ENCODE data around the gene SLC25A30. TPM values are rescaled to one million over a fixed set of nuclear protein-coding genes. Genes with fewer than 3 reads are reported as not detected.

SLC25A30 gene, protein sequence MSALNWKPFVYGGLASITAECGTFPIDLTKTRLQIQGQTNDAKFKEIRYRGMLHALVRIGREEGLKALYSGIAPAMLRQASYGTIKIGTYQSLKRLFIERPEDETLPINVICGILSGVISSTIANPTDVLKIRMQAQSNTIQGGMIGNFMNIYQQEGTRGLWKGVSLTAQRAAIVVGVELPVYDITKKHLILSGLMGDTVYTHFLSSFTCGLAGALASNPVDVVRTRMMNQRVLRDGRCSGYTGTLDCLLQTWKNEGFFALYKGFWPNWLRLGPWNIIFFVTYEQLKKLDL
- polyA plus RNA-seq (ENCODE audit: insufficient read length in 4 of 4), result 10 to 100 TPM; 22.4 to 32.4 (median 29.1) TPM

- DNase-seq (ENCODE audit: low read depth in 4 of 4, low spot score in 3 of 4), result peak; percentile 68 to 80 (median 78)
Observed at GRCh38 chr13:45417790-45418534, at the start of gene SLC25A30. Gene SLC25A30 (minus strand): TSS chr13:45418373. CDS start chr13:45411425, 6,948 bp downstream.

- no peak for DNase-seq (ENCODE audit: low read depth in 4 of 4, low spot score in 3 of 4)
Observed at GRCh38 chr13:45466359-45466758, 48.2 kb upstream of the SLC25A30 start.

DNA sequence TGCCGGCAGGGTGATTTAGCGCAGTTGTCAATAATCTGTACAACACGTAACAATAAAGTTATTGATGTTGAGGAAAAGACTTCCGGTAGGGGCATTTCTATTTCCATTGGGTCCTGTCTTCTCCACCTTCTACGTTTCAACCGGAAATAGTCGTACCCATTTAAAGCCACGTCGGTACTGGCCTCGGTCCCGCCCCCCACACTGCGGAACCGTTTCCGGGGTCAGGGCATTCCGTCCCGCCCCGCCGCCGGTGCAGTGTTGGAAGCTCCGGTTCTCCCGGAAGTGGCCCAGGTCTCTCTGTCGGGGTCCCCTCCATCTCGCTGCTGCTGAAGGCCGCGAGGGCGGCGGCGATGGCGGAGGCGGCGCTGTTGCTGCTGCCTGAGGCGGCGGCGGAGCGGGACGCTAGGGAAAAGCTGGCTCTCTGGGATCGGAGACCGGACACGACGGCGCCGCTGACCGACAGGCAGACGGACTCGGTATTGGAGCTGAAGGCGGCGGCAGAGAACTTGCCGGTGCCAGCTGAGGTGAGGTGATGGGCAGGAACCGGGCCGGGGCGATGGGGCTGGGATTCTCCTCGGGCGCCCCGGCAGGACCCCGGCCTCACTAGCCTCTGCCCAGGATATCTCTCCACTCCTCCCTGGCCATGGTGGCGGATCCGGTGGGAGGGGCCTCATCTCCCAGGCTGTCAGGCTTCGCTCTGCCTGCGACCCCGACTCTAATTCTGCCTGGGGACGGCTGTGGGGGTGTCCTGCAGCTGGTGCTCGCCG is 46.7 kb upstream of the SLC25A30 start, which contains the start of gene COG3:
Gene COG3 (plus strand): TSS at position 253 of the 767 bp plus-strand sequence. CDS start 98 bp downstream, at position 351.
- peak; percentile 83 to 93 (median 91) for DNase-seq (ENCODE audit: low read depth in 4 of 4, low spot score in 3 of 4)

- DNase-seq (ENCODE audit: low read depth in 4 of 4, low spot score in 3 of 4), result no peak
Observed at GRCh38 chr13:45464141-45464686, 46.0 kb upstream of the SLC25A30 start.

- no peak for DNase-seq (ENCODE audit: low read depth in 4 of 4, low spot score in 3 of 4)
Observed at GRCh38 chr13:45456196-45456972, 38.2 kb upstream of the SLC25A30 start.

GRCh38 chr13:45454204-45454603 is 36.0 kb upstream of the SLC25A30 start:
- DNase-seq (ENCODE audit: low read depth in 4 of 4, low spot score in 3 of 4), result no peak

GRCh38 chr13:45451282-45451681 is 33.1 kb upstream of the SLC25A30 start:
- DNase-seq (ENCODE audit: low read depth in 4 of 4, low spot score in 3 of 4), result no peak

DNA sequence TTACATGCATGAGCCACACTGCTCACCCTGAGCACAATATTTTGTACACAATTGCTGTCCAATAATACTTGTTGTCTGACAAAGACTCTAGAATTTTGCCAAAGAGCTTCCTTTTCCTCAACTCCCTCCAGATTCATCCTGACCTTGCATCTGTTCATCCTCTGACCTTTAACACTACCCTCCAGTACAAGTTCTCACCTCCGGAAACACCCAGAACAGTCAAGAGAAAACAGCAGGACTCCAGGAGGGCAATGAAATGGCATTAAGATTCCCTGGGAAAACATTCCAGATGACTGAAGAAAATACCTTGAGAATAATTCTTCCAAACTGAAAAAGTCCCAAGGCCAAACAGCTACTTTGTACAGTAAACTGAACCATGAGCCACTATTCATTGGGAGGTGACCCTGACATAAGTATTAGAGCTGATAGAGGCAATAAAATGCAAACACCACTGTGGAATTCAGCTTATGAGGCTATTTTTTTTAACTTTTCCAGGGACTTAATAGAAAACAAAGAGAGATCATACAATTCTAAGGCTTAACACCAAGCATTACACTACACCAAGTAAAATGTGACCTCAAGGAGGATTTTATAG is 30.9 kb upstream of the SLC25A30 start:
- no peak for DNase-seq (ENCODE audit: low read depth in 4 of 4, low spot score in 3 of 4)

GRCh38 chr13:45447050-45447661 is 29.0 kb upstream of the SLC25A30 start:
- no peak for DNase-seq (ENCODE audit: low read depth in 4 of 4, low spot score in 3 of 4)

GRCh38 chr13:45446181-45446580 is 28.0 kb upstream of the SLC25A30 start:
- no peak for DNase-seq (ENCODE audit: low read depth in 4 of 4, low spot score in 3 of 4)

GRCh38 chr13:45445053-45445452 is 26.9 kb upstream of the SLC25A30 start:
- no peak for DNase-seq (ENCODE audit: low read depth in 4 of 4, low spot score in 3 of 4)

- DNase-seq (ENCODE audit: low read depth in 4 of 4, low spot score in 3 of 4), result no peak
Observed at GRCh38 chr13:45441633-45442032, 23.5 kb upstream of the SLC25A30 start.

DNA sequence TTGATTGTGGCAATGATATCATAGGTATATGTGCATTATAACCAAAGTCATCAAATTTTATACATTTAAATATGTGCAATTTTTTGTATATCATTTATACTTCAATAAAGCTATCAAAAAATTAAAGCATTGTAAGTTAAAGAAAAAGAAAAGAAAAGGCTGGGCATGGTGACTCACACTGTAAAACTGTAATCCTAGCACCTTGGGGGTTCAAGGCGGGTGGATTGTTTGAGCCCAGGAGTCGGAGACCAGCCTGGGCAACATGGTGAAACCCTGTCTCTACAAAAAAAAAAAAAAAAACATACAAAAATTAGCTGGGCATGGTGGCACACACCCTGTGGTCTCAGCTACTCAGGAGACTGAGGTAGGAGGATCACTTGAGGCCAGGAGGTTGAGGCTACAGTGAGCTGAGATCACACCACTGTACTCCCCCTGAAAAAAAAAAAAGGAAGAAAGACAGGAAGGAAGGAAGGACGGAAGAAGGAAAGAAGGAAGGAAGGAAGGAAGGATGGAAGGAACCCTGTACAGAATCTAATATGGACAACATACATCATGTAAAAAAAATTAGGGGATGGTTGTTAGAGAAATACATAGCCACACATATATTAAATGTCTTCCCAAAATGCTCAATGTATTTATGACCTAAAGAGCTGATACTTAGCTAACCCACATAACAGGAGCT is 21.7 kb upstream of the SLC25A30 start:
- no peak for DNase-seq (ENCODE audit: low read depth in 4 of 4, low spot score in 3 of 4)

GRCh38 chr13:45439008-45439407 is 20.8 kb upstream of the SLC25A30 start:
- DNase-seq (ENCODE audit: low read depth in 4 of 4, low spot score in 3 of 4), result no peak

DNA sequence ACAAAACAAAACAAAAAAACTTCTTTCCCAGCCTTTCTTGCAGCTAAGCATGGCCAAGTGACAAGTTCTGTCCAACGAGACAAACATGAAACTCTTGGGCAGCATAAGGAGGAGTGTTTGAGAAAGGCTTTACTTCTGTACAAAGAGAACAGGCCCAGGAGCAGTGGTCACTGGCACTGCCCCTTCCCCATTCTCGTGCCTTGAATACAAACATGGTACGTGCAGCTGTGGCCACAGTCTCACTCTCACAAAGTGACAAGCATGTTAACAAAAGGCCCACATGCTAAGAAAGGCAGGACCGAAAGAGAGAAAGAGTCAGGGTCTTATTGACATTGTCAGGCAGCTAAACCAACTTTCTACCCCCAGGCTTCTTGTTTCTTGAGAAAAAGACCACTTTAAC is 19.8 kb upstream of the SLC25A30 start:
- DNase-seq (ENCODE audit: low read depth in 4 of 4, low spot score in 3 of 4), result no peak

- no peak for DNase-seq (ENCODE audit: low read depth in 4 of 4, low spot score in 3 of 4)
Observed at GRCh38 chr13:45436953-45437352, 18.8 kb upstream of the SLC25A30 start.

DNA sequence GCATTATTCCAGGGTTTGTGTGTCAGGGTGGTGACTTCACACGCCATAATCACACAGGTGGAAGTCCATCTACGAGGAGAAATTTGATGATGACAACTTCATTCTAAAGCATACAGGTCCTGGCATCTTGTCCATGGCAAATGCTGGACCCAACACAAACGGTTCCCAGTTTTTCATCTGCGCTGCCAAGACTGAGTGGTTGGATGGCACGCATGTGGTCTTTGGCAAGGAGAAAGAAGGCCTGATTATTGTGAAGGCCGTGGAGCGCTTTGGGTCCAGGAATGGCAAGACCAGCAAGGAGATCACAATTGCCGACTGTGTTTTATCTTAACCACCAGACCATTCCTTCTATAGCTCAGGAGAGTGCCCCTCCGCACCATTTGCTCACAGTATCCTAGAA is 18.2 kb upstream of the SLC25A30 start:
- DNase-seq (ENCODE audit: low read depth in 4 of 4, low spot score in 3 of 4), result no peak

- no peak for DNase-seq (ENCODE audit: low read depth in 4 of 4, low spot score in 3 of 4)
Observed at GRCh38 chr13:45434556-45435371, 16.6 kb upstream of the SLC25A30 start.

Measured in right renal pelvis (tissue), 4 donors.